GM21423 (cell line): Measurements from ENCODE around the gene FAM151B.
"Not testable (repeated sequence)": the region's sequence is repeated elsewhere in the genome, so short reads cannot be mapped to it uniquely, and the experiment has no call there.

Experiments
- ATAC-seq: cut with Tn5 transposase; IDR thresholded peaks from one replicate; pipeline ENCODE4 v1.9.1; 2021; ENCODE audit warnings: mild to moderate bottlenecking, moderate library complexity; ENCODE audit not compliant: unreplicated experiment

FAM151B gene

GRCh38 chr5:80487829-80488721, at the start of gene FAM151B:
Gene FAM151B, plus strand, starts transcription at chr5:80488100. Its CDS starts 24 bp downstream, at chr5:80488124.
- peak; percentile 86 for ATAC-seq

- ATAC-seq, result no peak
Measured at GRCh38 chr5:80438739-80439138, 49.2 kb upstream of the FAM151B start.

- ATAC-seq, result no peak
Measured at GRCh38 chr5:80439213-80439612, 48.7 kb upstream of the FAM151B start.

- ATAC-seq, result no peak
Measured at GRCh38 chr5:80442742-80443141, 45.2 kb upstream of the FAM151B start.

- ATAC-seq, result no peak
Measured at GRCh38 chr5:80453366-80453765, 34.5 kb upstream of the FAM151B start.

- no peak for ATAC-seq
Measured at GRCh38 chr5:80463269-80463668, 24.6 kb upstream of the FAM151B start.

- no peak for ATAC-seq
Measured at GRCh38 chr5:80466669-80467485, 21.0 kb upstream of the FAM151B start.

GRCh38 chr5:80468131-80468530, 19.8 kb upstream of the FAM151B start:
- no peak for ATAC-seq

- not testable (repeated sequence) for ATAC-seq
Measured at GRCh38 chr5:80470631-80471030, 17.3 kb upstream of the FAM151B start.

- ATAC-seq, result no peak
Measured at GRCh38 chr5:80474929-80475328, 13.0 kb upstream of the FAM151B start.

- no peak for ATAC-seq
Measured at GRCh38 chr5:80479713-80480112, 8.2 kb upstream of the FAM151B start.

GRCh38 chr5:80480354-80480753, 7.5 kb upstream of the FAM151B start:
- ATAC-seq, result no peak

GRCh38 chr5:80481019-80481893, 6.6 kb upstream of the FAM151B start:
- ATAC-seq, result peak; percentile 75

- ATAC-seq, result no peak
Measured at GRCh38 chr5:80482578-80482977, 5.3 kb upstream of the FAM151B start.

- ATAC-seq, result no peak
Measured at GRCh38 chr5:80483636-80484232, 4.2 kb upstream of the FAM151B start.

- no peak for ATAC-seq
Measured at GRCh38 chr5:80487444-80487828, 464 bp upstream of the FAM151B start.

GRCh38 chr5:80491296-80491695, 3.4 kb downstream of the FAM151B start:
- no peak for ATAC-seq

- ATAC-seq, result no peak
Measured at GRCh38 chr5:80492741-80493140, 4.8 kb downstream of the FAM151B start.

GRCh38 chr5:80493443-80493842, 5.5 kb downstream of the FAM151B start:
- ATAC-seq, result not testable (repeated sequence)

- no peak for ATAC-seq
Measured at GRCh38 chr5:80495891-80496290, 8.0 kb downstream of the FAM151B start.
